Stimulated activated CD8-positive, alpha-beta memory T cell treated with anti-CD3 and anti-CD28 coated beads, Interleukin-12 subunit alpha, Interleukin-12 subunit beta, amount 100 ng/mL, for 4 hours (primary cell): Measurements from ENCODE around the gene SPON2.

ENCODE experiments used
- DNase-seq: peaks from one replicate; pipeline ENCODE4 v3.0.0-alpha.2; 2020; ENCODE audit warnings: low read depth

The SPON2 gene

GRCh38 chr4:1195109-1195671 lies 22.8 kb upstream of the SPON2 start:
- DNase-seq: no peak

GRCh38 chr4:1194010-1194900 lies 21.9 kb upstream of the SPON2 start:
- DNase-seq: no peak

- no peak for DNase-seq
These were observed 21.0 kb upstream of the SPON2 start for GRCh38 chr4:1193206-1194009.

- DNase-seq: no peak
These were observed 20.3 kb upstream of the SPON2 start for GRCh38 chr4:1192493-1193205.

- DNase-seq: no peak
These were observed 19.7 kb upstream of the SPON2 start for GRCh38 chr4:1192091-1192492.

- DNase-seq: no peak
These were observed 19.2 kb upstream of the SPON2 start for GRCh38 chr4:1191621-1192020.

GRCh38 chr4:1187182-1187581 lies 14.8 kb upstream of the SPON2 start:
- no peak for DNase-seq

GRCh38 chr4:1183985-1184773 lies 11.8 kb upstream of the SPON2 start:
- no peak for DNase-seq

GRCh38 chr4:1182313-1182712 lies 9.9 kb upstream of the SPON2 start:
- no peak for DNase-seq

- no peak for DNase-seq
These were observed 8.3 kb upstream of the SPON2 start for GRCh38 chr4:1180663-1181062.

GRCh38 chr4:1179976-1180375 lies 7.6 kb upstream of the SPON2 start:
- no peak for DNase-seq

GRCh38 chr4:1179089-1179441 lies 6.7 kb upstream of the SPON2 start:
- DNase-seq: no peak

- no peak for DNase-seq
These were observed 6.1 kb upstream of the SPON2 start for GRCh38 chr4:1178300-1179088.

- peak; percentile 59 for DNase-seq
These were observed 5.1 kb upstream of the SPON2 start for GRCh38 chr4:1177274-1178141.

- DNase-seq: no peak
These were observed 4.3 kb upstream of the SPON2 start for GRCh38 chr4:1176398-1177273.

- DNase-seq: no peak
These were observed 3.3 kb upstream of the SPON2 start for GRCh38 chr4:1175635-1176229.

- DNase-seq: no peak
These were observed 2.7 kb upstream of the SPON2 start for GRCh38 chr4:1174941-1175634.
